Pancreas (tissue), 10 donors: ENCODE results near the gene PSMC3. TPM values are rescaled to one million over a fixed set of nuclear protein-coding genes. Genes with fewer than 3 reads are reported as not detected.

Source experiments
- ATAC-seq, 4 donors: fragments of 200-7000 bp; cut with Tn5 transposase; one replicate each; pipeline versions ENCODE4 v1.8.0 to v1.9.1; 2020; ENCODE audit warnings: mild to moderate bottlenecking in 4 of 4, moderate library complexity in 4 of 4
- DNase-seq, 6 donors: peaks; one replicate each; pipeline ENCODE4 v3.0.0-alpha.2; 2020
- FAIRE-seq: peaks from 2 replicates; lab custom pipeline; 2012; peaks lifted over from hg19 to GRCh38; lab: Jason Lieb, UNC
- H3K27ac ChIP-seq, 4 donors: fragments of 200-600 bp; sonication (generic); 1 replicate in 3 of 4; 2 replicates in 1 of 4; pipeline versions ENCODE4 v1.5.0 to v1.8.0; 2020
- H3K27me3 ChIP-seq, 4 donors: fragments of 200-600 bp; one replicate each; pipeline ENCODE4 v1.8.0; 2021
- H3K36me3 ChIP-seq, 3 donors: fragments of 200-600 bp; sonication (generic) in 1 of 3; one replicate each; pipeline versions ENCODE4 v1.5.0 to v1.8.0; 2020 to 2021
- H3K4me1 ChIP-seq, 3 donors: fragments of 200-600 bp; one replicate each; pipeline ENCODE4 v1.8.0; 2021
- H3K4me3 ChIP-seq, 4 donors: fragments of 200-600 bp; sonication (generic) in 2 of 4; one replicate each; pipeline versions ENCODE4 v1.5.0 to v1.8.0; 2020 to 2021
- H3K9me3 ChIP-seq, 4 donors: fragments of 200-600 bp; one replicate each; pipeline ENCODE4 v1.8.0; 2021
- WGBS, 2 donors: extraction: QIAGEN DNeasy Blood & Tissue Kit; methylation state at CpG; one replicate each; pipeline ENCODE4 v1.1.7; 2013; 5-methylcytosine and 5-hydroxymethylcytosine counted together
- intact Hi-C, 3 donors: fragments of 100-400 bp; cut with DNase I; formaldehyde crosslinking; loops; one replicate each; pipeline versions ENCODE4 v1.11.1 to v1.14.2; 2022
- polyA plus RNA-seq, 2 donors: library from polyadenylated mRNA; stranded (reverse); fragments of 200-250 nt; gene quantifications; one replicate each; pipeline ENCODE4 v1.2.3, GENCODE V29; 2013
- total RNA-seq, 6 donors: library from RNA; stranded (reverse); fragmentation: NEBNext Ultra II Directional in 4 of 6; extraction: Animal tissue kit (Norgen Biotek cat#: 25700) in 4 of 6; gene quantifications; one replicate each; pipeline versions ENCODE4 v1.2.1 to v1.2.4, GENCODE V29; 2021 to 2023
- TF ChIP-seq, protein P1 (sequence below), 4 donors: fragments of 200-600 bp; sonication (generic) in 3 of 4; IDR thresholded peaks; one replicate each; pipeline versions ENCODE4 v1.5.0 to v1.8.0; 2021; ENCODE audit warnings: antibody characterized with exemption in 4 of 4
- donor health status: healthy with polysubstance abuse.
- donor health status: DM: no; HTN: no; CAD: no; lungs with moderate emphysema.
- donor health status: DM: no; HTN: no; CAD: no.
- donor health status: control.
- donor health status: control.
- donor health status: Bipolar disorder and iron deficiency.
- donor health status: DM: yes; HTN: yes; CAD: no.
- donor health status: DM: no; HTN: no; CAD: no.
- donor health status: DM: no; HTN: no; CAD: no.
- donor health status: DM: yes; HTN: yes; CAD: no.

The PSMC3 gene
- total and polyA plus RNA-seq, 8 donors = 37.4 to 67.5 (median 51.7) TPM

DNA sequence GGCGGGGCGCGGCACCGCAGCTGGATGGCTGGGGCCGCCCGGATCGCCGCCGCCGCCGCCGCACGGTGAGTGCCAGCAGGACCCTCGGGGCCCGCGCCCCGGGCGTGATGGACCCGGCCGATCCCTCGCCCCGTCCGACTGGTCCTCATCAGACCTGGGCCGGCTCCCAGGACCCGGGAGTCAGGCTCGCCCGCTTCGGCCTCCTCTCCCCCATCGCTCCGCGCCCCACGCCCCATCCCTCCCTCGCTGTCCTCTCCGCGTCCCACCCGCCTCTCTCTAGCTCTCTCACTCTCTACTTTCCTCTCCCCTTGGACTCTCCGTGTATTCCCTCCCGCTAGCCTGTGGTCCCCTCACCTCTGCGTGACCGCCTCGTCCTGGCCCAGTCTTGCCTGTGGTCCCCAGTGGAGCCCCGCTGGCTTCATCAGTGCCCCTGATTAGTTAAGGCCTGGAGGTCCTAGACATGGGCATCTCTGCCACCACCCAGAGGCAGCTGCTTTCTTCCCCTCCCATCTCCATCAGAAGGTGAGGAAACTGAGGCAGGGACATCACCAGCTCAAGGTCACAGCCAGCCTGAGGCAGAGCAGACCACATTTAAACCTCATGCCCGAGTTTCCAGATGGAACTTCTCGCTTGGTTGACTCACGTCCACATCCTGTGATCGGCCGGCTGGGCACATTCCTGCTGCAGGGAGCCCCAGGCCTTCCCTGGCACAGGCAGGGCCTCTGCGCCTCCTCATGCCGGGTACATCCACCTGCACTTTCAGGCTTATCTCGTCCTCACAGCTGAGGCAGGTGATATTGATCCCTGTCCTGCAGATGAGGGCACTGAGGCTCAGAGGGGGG is 17.4 kb downstream of the PSMC3 start:
- intact Hi-C loops = no loop called here
- peak in 3 of 4 donors; percentile 0 to 4 (median 0) for ATAC-seq

DNA sequence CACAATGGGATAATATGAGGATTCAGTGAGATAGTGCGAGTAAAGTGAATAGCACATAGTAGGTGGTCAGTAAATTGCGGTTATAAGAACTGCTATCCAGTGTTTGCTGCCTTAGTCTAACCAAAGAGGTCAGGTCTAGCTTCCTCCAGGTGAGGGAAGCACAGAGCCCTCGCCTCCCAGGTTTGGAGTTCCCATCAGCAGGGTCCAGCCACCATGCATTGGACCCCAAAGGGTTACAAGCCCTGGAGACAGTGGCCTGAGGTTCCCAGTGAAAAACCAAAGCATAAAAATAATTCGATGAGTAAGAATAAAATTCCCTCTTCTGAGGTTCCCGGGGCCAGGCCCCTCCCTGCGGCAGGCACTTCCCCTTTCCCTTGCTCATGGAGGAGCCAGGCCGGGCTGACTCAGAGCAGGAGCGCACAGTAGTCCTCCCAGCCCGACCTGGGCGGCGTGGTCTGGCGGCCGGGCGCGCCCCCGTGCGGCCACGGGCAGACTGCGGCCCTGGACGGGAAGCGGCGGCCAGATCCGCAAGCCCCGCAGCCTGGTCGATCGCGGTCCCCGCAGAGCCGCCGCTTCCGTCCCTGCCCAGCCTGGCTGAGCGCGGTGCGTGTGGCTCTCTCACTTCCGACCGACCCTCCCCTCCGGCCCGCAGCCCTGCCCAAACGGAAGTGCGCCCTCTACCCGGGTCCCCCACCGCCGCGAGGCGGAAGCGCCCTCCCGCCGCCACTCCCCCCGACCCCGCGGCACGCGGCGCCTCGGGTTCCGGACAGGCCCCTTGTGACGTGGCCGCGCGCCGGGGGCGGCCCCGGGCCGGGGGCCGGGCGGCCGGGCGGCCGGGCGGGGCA is 18.3 kb downstream of the PSMC3 start, which contains the start of gene SLC39A13:
Gene SLC39A13, plus strand, starts transcription at position 845 of the 845 bp plus-strand sequence. CDS start 1,505 bp downstream, outside the sequence.
- WGBS, 2 donors = 1% methylated on average over 50 to 70 of the region's 70 CpGs
- H3K9me3 ChIP-seq = no peaks in the 10 kb centered on the region
- no peak for FAIRE-seq
- H3K27me3 ChIP-seq = no peaks in the 10 kb centered on the region
- DNase-seq = peak; percentile 94 to 98 (median 96)
- no peaks in the 10 kb centered on the region for H3K36me3 ChIP-seq
- peak within 1 kb of the TSS; percentile 75 to 95 (median 90) for H3K27ac ChIP-seq
- peak within 1 kb of the TSS; percentile 57 to 75 (median 66) for H3K4me3 ChIP-seq
- intact Hi-C loops = no loop called here
- peak; percentile 90 to 94 (median 92) for ATAC-seq
- H3K4me1 ChIP-seq = peaks cover 11 to 19% (median 14%) of the 10 kb centered on the region in 3 donors
- TF ChIP-seq, protein P1, sequence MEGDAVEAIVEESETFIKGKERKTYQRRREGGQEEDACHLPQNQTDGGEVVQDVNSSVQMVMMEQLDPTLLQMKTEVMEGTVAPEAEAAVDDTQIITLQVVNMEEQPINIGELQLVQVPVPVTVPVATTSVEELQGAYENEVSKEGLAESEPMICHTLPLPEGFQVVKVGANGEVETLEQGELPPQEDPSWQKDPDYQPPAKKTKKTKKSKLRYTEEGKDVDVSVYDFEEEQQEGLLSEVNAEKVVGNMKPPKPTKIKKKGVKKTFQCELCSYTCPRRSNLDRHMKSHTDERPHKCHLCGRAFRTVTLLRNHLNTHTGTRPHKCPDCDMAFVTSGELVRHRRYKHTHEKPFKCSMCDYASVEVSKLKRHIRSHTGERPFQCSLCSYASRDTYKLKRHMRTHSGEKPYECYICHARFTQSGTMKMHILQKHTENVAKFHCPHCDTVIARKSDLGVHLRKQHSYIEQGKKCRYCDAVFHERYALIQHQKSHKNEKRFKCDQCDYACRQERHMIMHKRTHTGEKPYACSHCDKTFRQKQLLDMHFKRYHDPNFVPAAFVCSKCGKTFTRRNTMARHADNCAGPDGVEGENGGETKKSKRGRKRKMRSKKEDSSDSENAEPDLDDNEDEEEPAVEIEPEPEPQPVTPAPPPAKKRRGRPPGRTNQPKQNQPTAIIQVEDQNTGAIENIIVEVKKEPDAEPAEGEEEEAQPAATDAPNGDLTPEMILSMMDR (IDR thresholded peaks at IDR 0.05) = peak; percentile 59 to 78 (median 68)

More for the DNA sequence above, 17.4 kb downstream of the PSMC3 start:
- Histone ChIP-seq H3K27ac (peak overlapping the region; percentile 53 to 84 (median 72)), H3K9me3 (no peaks in the 10 kb centered on the region), H3K36me3 (peaks cover 0 to 4% (median 0%) of the 10 kb centered on the region in 3 donors), H3K4me3 (peak overlapping the region; percentile 55 to 75 (median 66)), H3K27me3 (no peaks in the 10 kb centered on the region), H3K4me1 (peaks cover 11 to 19% (median 14%) of the 10 kb centered on the region in 3 donors)
- FAIRE-seq (no peak), DNase-seq (peak in 3 of 6 donors; percentile 56 to 76 (median 68))
- WGBS, 2 donors = 1 to 2% methylated on average over 19 to 50 of the region's 50 CpGs
- TF ChIP-seq, protein P1 (IDR thresholded peaks at IDR 0.05) = no peak

DNA sequence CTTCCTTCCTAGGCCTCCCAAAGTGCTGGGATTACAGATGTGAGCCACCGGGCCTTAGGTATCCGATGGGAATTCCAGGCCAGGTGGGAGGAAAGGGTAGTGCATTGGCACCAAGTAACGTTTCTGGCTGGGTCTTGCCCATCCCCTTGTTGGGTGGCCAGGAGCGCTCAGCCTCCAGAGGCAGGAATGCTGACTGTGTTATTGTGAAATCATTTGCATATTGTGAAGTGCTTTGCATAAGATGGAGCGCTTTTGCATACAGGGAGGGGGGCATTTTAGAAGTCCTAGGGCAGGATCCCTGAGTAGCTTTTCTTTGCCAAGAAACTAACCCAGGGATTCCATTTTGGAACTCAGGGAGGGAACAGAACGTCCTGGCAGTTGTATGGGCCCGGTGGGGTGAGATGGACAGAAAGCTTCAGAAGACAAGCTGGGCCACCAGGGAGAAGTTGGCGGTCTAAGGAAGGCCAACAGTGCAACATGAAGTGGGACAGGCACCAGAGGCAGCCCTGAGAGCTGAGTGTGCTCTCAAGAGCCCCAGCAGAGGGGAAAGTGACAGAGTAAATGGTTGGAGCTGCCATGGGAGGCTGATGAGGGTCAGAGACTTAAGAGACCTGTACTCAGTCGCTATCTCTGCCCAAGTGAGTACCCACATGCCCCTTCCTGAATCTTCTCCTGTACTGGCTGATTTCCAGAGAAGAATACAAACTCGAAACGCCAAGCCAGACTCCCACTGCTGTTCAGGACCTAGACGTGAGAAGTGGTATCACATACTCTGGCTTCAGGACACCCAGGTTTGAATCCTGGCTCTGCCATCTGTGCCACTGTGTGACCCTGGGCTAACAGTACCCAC is 19.1 kb downstream of the PSMC3 start:
- H3K4me1 ChIP-seq = peaks cover 11 to 19% (median 14%) of the 10 kb centered on the region in 3 donors
- intact Hi-C loops = no loop called here
- peak overlapping the region; percentile 75 to 95 (median 90) for H3K27ac ChIP-seq
- DNase-seq (peak in 1 of 6 donors; percentile 46), FAIRE-seq (no peak), ATAC-seq (no peak)
- WGBS, 2 donors = 54 to 57% methylated on average over 12 of the region's 12 CpGs
- TF ChIP-seq, protein P1 (IDR thresholded peaks at IDR 0.05) = no peak
- peak overlapping the region; percentile 47 to 75 (median 65) for H3K4me3 ChIP-seq
- H3K27me3 ChIP-seq = no peaks in the 10 kb centered on the region
- H3K36me3 ChIP-seq = no peaks in the 10 kb centered on the region
- no peaks in the 10 kb centered on the region for H3K9me3 ChIP-seq

DNA sequence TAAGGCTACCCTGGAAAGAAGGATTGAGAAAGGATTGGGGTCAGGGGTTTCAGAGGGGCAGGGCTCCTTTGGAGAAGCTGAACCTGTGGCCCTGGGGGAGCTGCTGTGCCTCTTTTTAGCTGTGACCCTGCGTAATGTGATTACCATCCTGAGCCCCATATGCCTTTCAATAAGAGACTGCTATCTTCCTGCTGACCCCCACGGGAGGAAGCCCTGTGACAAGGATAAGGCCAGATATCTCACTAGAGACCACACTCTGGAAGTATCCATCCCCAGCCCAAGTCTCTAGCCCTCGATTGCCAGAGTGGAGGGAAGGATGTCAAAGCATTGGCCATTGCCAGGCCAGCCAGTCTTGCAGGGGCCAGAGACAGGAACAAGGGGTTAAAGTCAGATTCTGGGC is 22.7 kb downstream of the PSMC3 start:
- Histone ChIP-seq H3K36me3 (no peaks in the 10 kb centered on the region), H3K4me1 (peaks cover 5 to 18% (median 8%) of the 10 kb centered on the region in 3 donors), H3K27me3 (no peaks in the 10 kb centered on the region), H3K9me3 (no peaks in the 10 kb centered on the region), H3K27ac (no peak overlapping the region), H3K4me3 (no peak overlapping the region)
- TF ChIP-seq, protein P1 (IDR thresholded peaks at IDR 0.05) = no peak
- no peak for FAIRE-seq
- WGBS, 2 donors = 75 to 79% methylated on average over 3 of the region's 3 CpGs
- intact Hi-C loops = no loop called here
- ATAC-seq = no peak
- peak in 1 of 6 donors; percentile 4 for DNase-seq
